Glutamatergic neuron (in vitro differentiated cells): Measurements from ENCODE around the gene SNX20. TPM values are rescaled to one million over a fixed set of nuclear protein-coding genes. Genes with fewer than 3 reads are reported as not detected.

ENCODE experiments used
- DNase-seq: peaks from one replicate; pipeline ENCODE4 v3.0.0; 2022
- H3K27ac Mint-ChIP-seq: one replicate; pipeline ENCODE4 v1.8.0; 2020; ENCODE audit warnings: mild to moderate bottlenecking, mixed read lengths, inconsistent platforms; ENCODE audit not compliant: unreplicated experiment
- H3K27me3 Mint-ChIP-seq: one replicate; pipeline ENCODE4 v1.8.0; 2020; ENCODE audit warnings: mild to moderate bottlenecking, moderate library complexity, mixed read lengths, inconsistent platforms; ENCODE audit not compliant: unreplicated experiment
- H3K36me3 Mint-ChIP-seq: one replicate; pipeline ENCODE4 v1.8.0; 2020; ENCODE audit warnings: mild to moderate bottlenecking, mixed read lengths, inconsistent platforms; ENCODE audit not compliant: unreplicated experiment
- H3K4me1 Mint-ChIP-seq: one replicate; pipeline ENCODE4 v1.8.0; 2020; ENCODE audit warnings: mild to moderate bottlenecking, low read depth, mixed read lengths, inconsistent platforms; ENCODE audit not compliant: unreplicated experiment
- H3K4me3 Mint-ChIP-seq: one replicate; pipeline ENCODE4 v1.8.0; 2020; ENCODE audit warnings: mild to moderate bottlenecking, mixed read lengths, inconsistent platforms; ENCODE audit not compliant: unreplicated experiment
- H3K9me3 Mint-ChIP-seq: one replicate; pipeline ENCODE4 v1.8.0; 2020; ENCODE audit warnings: mild to moderate bottlenecking, moderate library complexity, mixed read lengths, inconsistent platforms; ENCODE audit not compliant: unreplicated experiment
- total RNA-seq: library from RNA; stranded (reverse); fragmentation: NEBNext Ultra II Directional; extraction: Animal tissue kit (Norgen Biotek cat#: 25700); gene quantifications from one replicate; pipeline ENCODE4 v1.2.1, GENCODE V29; 2021; ENCODE audit not compliant: unreplicated experiment
- TF ChIP-seq, protein P1 (sequence below): fragments of 200-600 bp; sonication (generic); IDR thresholded peaks from one replicate; pipeline ENCODE4 v1.5.0; 2021; ENCODE audit not compliant: partially characterized antibody, unreplicated experiment

SNX20 gene
- total RNA-seq, 1 donor from 2014 or later: not detected

DNA sequence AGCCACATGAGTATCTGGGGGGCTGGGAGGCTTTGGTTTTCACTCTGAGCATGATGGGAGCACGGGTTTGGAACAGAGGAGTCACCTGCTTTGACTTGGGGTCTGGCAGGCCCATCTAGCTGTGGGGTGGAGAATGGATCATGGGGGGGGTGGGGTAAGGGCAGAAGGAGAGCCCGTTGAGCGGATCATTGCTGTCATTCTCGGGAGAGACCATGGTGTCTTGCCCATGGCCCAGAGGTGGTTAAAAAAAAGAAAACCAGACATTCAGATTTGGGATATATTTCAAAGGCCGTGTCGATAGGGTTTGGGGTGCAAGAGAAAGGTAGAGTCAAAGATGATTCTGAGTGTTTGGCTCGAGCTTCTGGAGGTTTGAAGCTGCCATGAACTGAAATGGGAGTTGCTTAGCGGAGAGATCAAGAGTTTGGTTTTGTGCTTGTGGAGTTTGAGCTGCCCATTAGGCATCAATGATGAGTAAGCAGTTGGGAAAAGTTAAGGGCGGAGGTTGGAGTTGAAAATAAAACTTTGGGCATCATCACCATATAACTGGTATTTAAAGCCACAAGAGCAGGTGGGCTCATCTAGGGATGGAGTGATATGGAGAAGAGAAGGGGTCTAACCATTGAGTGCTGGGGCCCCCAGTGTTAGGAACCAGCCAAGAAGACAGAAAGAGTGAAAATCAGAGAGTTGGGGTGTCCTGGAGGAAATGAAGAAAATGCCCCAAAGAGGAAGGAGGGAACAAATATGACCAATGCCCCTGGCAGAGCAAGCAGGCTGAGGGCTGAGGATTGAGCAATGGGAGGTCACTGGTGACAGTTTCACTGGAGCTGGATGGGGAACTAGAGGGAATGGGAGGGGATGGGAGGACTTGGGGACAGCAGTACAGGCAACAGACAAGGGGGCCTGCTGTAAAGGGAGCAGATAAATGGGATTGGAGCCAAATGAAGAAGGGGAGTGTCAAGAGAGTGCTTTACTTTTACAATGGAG lies 14.2 kb upstream of the SNX20 start:
- Mint-ChIP-seq H3K36me3 (no peaks in the 10 kb centered on the region), H3K9me3 (peaks cover 5% of the 10 kb centered on the region), H3K27me3 (peaks cover 10% of the 10 kb centered on the region), H3K4me1 (no peaks in the 10 kb centered on the region), H3K4me3 (no peak overlapping the region), H3K27ac (no peak overlapping the region)
- no peak for DNase-seq
- TF ChIP-seq, protein P1, sequence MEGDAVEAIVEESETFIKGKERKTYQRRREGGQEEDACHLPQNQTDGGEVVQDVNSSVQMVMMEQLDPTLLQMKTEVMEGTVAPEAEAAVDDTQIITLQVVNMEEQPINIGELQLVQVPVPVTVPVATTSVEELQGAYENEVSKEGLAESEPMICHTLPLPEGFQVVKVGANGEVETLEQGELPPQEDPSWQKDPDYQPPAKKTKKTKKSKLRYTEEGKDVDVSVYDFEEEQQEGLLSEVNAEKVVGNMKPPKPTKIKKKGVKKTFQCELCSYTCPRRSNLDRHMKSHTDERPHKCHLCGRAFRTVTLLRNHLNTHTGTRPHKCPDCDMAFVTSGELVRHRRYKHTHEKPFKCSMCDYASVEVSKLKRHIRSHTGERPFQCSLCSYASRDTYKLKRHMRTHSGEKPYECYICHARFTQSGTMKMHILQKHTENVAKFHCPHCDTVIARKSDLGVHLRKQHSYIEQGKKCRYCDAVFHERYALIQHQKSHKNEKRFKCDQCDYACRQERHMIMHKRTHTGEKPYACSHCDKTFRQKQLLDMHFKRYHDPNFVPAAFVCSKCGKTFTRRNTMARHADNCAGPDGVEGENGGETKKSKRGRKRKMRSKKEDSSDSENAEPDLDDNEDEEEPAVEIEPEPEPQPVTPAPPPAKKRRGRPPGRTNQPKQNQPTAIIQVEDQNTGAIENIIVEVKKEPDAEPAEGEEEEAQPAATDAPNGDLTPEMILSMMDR: no peak

DNA sequence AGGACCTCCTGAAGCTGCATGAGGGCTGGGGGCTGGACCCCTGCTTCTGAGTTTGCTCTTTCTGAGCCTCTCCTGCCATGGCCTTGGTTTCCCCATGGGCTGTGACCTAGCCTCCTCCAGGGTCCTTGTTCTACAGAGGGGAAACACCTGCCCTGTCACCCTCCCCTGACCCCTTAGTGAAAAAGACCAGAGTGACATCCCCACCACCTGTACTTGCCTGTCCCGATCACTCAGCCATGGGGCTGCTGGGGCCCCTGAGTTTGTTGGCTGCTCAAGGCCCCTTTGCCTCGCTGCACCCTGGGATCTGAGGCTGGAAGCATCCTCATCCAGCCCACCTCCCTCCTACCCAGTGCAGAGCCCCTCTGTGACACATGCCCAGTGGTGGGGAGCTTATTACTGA lies 13.1 kb upstream of the SNX20 start:
- TF ChIP-seq, protein P1: no peak
- DNase-seq: no peak
- peaks cover 10% of the 10 kb centered on the region for H3K27me3 Mint-ChIP-seq
- H3K4me3 Mint-ChIP-seq: peak overlapping the region; percentile 74
- H3K27ac Mint-ChIP-seq: no peak overlapping the region
- no peaks in the 10 kb centered on the region for H3K4me1 Mint-ChIP-seq
- H3K36me3 Mint-ChIP-seq: no peaks in the 10 kb centered on the region
- peaks cover 5% of the 10 kb centered on the region for H3K9me3 Mint-ChIP-seq

DNA sequence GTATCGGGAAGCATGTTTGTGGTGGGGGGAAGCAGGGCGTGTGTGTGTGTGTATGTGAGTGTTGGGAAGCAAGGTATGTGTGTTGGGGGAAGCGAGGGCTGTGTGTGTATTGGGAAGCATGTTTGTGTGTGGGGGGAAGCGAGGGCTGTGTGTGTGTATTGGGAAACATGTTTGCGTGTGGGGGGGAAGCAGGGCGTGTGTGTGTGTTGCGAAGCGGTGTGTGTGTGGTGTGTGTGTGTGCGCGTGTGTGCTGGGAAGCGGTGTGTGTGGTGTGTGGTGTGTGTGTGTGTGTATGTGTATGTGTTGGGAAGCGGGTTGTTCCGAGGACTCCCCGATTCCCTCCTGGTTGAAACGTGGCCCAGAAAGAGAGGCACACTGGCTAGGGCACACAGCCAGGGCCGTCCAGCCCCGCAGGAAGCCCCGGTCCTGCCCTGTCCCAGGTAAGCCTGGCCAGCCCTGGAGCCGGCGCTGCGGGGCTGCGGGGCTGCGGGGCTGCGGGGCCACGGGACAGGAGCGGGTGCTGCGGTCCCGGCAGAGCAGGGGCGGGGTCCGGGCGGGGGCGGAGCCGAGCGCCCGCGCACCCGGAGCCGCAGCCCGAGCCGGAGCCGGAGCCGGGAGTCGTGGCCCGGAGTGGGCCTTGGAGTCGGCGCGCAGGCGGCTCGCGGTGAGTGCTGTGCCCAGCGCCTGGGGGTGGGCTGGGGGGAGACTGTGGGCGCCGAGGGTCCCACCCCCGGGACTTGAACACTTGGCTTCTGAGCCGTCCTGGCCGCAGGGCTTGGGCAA lies 12.1 kb upstream of the SNX20 start, which contains the start of gene NOD2:
TSS of gene NOD2 (plus strand) at position 608 of the 783 bp plus-strand sequence. CDS start 5,890 bp downstream, outside the sequence.
- H3K4me3 Mint-ChIP-seq: peak within 1 kb of the TSS; percentile 84
- peaks cover 1% of the 10 kb centered on the region for H3K4me1 Mint-ChIP-seq
- DNase-seq: peak; percentile 30
- no peak within 1 kb of the TSS for H3K27ac Mint-ChIP-seq
- peaks cover 5% of the 10 kb centered on the region for H3K9me3 Mint-ChIP-seq
- TF ChIP-seq, protein P1: no peak
- H3K27me3 Mint-ChIP-seq: peaks cover 9% of the 10 kb centered on the region
- no peaks in the 10 kb centered on the region for H3K36me3 Mint-ChIP-seq

DNA sequence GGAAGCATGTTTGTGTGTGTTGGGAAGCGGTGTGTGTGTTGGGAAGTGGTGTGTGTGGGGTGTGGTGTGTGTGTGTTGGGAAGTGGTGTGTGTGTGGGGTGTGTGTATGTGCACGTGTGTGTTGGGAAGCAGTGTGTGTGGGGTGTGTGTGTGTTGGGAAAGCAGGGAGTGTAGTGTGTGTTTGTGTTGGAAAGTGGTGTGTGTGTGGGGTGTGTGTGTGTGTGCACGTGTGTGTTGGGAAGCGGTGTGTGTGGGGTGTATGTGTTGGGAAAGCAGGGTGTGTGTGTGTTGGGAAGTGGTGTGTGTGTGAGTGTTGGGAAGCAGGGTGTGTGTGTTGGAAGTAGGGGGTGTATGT lies 11.5 kb upstream of the SNX20 start:
- Mint-ChIP-seq H3K27ac (no peak overlapping the region), H3K4me1 (peaks cover 4% of the 10 kb centered on the region), H3K4me3 (peak overlapping the region; percentile 84), H3K27me3 (peaks cover 9% of the 10 kb centered on the region), H3K9me3 (peaks cover 5% of the 10 kb centered on the region), H3K36me3 (no peaks in the 10 kb centered on the region)
- TF ChIP-seq, protein P1: no peak
- no peak for DNase-seq

DNA sequence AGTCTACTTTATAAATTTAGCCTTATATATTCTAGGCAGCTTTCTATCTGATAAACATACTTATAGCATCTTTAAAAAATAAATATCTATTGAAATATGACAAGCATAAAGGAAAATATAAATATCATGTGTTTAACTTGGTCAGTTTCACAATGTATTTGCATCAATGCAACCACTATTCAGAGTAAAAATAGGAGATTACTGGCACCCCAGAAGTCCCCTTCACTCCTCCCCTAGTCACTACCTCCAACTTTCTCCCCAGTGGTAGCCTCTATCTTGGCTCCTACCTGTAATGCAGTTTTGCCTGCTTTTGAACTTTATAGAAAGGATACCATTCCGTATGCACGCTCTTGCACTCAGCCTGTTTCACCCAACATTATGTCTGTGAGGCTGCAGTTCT lies 9.1 kb upstream of the SNX20 start:
- H3K4me3 Mint-ChIP-seq: no peak overlapping the region

More for the DNA sequence above, 9.1 kb upstream of the SNX20 start:
- peaks cover 11% of the 10 kb centered on the region for H3K27me3 Mint-ChIP-seq
- H3K36me3 Mint-ChIP-seq: no peaks in the 10 kb centered on the region
- TF ChIP-seq, protein P1: no peak
- H3K4me1 Mint-ChIP-seq: peaks cover 4% of the 10 kb centered on the region
- peaks cover 2% of the 10 kb centered on the region for H3K9me3 Mint-ChIP-seq
- H3K27ac Mint-ChIP-seq: no peak overlapping the region
- DNase-seq: no peak
